HG03039 (cell line): ENCODE results near the gene PRODH2.
"Not testable (repeated sequence)": the region's sequence is repeated elsewhere in the genome, so short reads cannot be mapped to it uniquely, and the experiment has no call there.

ENCODE experiments used
- ATAC-seq: cut with Tn5 transposase; IDR thresholded peaks from one replicate; pipeline ENCODE4 v1.9.1; 2021; ENCODE audit warnings: mild to moderate bottlenecking, moderate library complexity; ENCODE audit not compliant: unreplicated experiment

PRODH2 gene

DNA sequence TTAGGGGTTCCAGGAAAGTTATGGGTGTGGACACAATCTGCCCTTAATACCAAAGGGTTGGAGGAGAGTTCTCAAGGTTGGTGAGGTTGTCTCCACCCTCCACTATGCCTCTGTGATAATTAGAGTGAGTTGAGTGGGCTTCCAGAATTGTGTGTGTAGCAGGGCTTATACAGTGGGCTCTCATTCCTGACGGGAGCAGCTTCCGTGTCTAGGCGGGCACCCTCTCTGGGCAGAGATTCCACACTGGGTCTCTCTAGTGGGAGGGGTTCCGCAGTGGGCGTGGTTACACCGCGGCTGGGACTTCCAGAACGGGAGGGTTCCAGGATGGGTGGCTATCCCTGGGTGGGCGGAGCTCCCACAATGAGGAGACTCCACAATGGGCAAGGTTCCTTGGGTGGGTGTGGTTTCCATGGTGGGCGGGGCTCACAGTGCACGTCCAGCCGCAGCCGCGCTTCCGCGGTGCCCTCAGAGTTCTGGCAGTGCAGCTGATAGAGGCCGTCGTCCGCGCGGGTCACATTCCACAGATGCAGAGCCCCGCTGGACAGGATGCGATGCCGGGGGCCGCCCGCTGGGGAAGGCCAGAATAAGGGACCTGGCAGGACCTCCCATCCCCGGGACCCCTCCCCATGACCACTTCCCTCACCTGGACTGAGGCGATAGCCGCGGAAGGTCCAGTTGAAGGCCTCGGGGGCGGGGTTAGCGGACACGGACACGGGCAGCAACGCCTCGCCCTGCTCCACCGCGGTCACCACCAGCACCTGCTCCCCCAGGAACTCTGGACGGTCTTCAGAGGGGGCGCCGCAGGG lies 31.2 kb upstream of the PRODH2 start:
- ATAC-seq = no peak

DNA sequence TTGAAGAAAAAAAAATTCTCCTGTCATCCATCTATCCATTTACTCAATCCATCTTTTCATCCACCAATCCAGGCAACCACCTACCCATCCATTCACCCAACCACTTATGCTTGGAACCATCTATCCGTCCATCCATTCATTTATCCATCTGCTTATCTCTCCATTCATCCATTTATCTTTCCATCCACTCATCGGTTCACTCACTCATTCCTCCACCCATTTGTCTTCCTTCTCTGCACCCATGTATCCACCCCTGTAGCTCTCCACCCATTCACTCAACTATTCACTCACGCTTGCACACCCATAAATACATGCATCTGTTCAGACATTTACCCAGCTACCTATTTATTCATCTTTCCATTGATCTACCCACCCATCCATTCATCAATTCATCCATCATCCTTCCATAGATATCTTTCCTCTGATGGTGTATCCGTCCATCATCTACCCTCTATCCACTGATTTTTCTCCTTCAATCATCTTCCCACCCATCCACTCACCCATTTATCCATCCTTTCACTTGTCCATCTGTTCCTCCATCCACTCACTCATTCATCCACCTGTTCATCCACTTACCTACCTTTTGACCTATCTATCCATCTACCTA lies 30.1 kb upstream of the PRODH2 start:
- no peak for ATAC-seq

DNA sequence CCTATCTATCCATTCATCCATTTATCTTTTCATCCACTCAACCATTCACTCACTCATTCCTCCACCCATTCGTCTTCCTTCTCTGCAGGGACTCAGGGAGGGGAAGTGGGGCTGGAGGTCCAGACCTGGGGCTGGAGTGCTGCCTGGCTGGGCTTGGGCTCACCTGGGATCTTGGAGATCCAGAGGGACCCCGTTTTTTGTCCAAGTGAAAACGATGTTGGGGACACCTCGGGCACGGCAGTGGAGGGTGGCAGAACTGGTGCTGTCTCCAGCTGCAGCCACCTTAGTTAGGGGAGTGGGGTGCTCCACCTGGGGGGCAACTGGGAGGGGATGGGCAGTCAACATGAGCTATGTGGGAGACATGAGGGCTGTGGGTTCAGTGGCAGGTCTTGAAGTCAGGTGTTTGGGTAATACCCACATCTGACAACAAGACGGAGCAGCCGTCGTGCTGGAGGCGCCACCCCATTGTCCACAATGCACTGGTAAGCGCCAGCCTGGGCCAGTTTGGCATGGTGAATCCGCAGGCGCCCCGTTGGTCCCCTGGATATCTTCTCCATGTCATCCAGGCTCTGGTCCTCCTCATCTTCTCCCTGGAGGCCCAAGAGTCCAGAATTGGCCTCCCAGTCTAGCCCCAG lies 29.4 kb upstream of the PRODH2 start:
- ATAC-seq = no peak

DNA sequence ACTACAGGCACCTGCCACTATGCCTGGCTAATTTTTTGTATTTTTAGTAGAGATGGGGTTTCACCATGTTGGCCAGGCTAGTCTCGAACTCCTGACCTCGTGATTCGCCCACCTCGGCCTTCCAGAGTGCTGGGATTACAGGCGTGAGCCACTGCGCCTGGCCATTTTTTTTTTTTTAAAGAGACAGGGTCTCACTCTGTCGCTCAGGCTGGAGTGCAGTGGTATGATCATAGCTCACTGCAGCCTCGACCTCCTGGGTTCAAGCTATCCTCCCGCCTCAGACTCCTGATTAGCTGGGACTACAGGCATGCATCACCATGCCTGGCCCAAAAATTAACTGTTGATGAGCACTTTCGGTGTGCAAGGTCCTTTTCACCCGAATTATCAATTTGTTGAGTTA lies 23.5 kb upstream of the PRODH2 start:
- not testable (repeated sequence) for ATAC-seq

DNA sequence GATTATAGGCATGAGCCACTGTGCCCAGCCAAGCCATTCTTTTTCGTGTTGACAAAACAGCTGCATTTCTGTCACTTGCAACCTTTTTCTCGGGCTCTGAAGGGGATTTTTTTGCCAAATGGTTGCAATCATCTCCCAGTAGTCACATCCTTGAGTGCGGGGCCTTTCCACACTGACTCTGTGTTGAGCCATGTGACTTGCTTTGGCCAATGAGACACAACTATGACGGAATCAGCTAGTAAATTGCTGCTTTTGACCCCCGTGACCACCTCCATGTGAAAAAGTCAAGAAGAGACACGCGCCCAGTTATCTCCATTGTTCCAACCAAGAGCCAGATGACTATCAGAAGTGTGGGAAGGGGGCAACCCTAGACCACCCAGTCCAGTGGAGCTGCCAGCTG lies 21.3 kb upstream of the PRODH2 start:
- no peak for ATAC-seq

DNA sequence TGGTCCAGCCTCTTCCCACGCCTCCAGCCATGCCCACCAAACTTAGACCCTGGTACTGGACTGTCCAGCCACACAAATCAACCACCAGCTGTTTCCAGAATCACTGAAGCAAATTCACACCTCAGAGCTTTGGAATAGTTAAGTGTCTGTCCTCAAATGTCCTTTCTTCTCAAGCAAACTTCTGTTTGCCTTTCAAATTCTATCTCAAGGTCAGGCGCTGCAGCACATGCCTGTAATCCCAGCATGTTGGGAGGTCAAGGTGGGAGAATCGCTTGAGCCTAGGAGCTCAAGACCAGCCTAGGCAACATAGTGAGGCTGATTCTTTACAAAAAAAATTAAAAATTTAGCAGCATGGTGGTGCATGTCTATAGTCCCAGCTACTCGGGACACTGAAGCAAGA lies 19.4 kb upstream of the PRODH2 start:
- ATAC-seq = no peak

DNA sequence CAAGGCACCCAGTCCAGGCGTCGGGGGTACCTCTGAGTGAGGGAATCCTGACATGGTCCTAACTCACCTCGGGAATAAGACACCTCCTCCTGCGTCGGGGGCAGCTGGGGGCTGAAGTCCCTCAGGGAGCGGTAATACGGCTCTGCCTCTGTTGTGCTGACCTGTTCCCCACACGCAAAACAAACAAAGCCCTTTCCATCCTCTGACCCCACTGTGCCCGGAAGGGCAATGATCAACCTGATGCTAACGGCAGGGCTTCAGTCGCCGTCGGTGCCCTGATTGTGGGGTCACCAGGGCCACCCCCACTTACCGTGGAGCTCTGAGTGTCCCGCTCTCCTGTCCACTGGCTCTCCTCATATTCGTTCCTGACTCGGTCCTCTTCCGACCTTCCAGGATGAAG lies 18.3 kb upstream of the PRODH2 start:
- no peak for ATAC-seq

DNA sequence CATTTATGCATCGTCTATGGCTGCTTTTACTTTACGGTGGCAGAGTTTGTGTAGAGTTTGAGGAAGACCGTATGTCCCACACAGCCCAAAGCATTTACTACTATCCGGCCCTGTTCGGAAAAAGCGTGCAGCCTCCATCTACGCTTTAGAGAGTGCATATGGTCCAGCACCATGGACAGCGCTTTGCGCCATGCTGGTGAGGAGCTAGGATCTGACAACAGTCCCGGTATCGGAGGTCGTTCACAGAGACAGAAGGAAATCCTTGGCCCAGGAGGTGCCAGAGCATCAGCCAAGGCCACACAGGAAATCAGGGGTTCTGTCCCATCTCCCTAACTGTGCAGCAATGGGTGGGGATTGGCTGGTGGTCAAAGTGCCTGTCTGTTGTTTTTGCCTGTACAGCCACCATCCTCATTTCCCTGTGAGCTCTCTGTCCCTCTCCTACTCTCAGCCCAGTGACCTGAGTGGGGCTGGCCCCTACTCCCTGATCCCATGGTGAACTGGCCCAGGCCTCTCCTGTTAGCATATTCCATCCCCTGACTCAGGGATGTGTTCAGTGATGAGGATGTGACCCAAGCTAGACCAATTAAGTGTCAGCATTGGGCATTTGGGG lies 16.2 kb upstream of the PRODH2 start:
- ATAC-seq = no peak

DNA sequence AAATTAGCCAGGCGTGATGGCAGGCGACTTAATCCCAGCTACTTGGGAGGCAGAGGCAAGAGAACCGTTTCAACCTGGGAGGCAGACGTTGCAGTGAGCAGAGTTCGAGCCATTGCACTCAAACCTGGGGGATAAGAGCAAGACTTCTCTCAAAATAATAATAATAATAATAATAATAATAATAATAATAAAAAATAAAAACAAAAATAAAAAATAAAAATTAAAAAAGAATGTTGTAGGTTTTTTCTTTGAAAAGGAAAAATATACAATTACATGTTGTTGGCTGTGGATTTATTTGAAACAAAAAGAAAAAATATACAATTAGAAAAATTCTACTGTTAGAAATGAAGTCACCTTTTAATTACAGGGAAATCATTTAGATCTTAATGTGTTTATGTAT lies 11.5 kb upstream of the PRODH2 start:
- ATAC-seq = no peak

DNA sequence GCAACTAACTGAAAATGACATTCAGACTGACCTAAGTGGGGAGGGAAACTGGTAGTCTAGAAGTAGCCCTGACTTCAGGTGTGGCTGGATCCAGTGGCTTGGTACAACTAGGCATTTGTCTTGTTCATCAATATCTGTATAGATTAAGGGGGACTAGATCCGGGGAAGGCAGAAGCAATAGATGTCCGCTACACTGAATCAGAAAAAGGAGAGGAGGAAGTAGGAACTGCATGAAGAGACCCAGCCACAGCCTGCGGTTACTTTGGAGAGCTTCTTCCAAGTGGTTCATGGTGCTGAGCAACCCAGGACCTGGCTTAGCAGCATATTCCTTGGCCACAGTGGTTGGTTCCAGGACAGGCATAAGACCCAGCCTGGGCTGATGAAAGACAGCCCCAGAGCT lies 9.9 kb upstream of the PRODH2 start:
- no peak for ATAC-seq

DNA sequence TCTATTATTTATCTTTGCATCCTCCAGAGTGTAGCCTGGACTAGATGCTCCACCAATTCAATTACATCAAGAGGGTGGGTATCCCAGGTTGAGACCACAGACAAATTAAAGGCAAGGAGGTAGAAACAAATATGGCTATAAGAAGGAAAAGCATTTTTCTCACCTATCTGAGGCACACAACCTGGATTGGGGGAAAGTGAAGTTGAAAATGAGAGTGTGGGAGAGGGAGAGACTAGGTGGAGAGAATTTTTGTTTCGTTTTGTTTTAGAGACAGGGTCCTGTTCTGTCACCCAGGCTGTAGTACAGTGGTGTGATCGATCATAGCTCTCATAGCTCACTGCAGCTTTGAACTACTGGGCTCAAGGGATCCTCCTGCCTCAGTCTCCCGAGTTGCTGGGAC lies 5.8 kb upstream of the PRODH2 start:
- ATAC-seq = no peak

DNA sequence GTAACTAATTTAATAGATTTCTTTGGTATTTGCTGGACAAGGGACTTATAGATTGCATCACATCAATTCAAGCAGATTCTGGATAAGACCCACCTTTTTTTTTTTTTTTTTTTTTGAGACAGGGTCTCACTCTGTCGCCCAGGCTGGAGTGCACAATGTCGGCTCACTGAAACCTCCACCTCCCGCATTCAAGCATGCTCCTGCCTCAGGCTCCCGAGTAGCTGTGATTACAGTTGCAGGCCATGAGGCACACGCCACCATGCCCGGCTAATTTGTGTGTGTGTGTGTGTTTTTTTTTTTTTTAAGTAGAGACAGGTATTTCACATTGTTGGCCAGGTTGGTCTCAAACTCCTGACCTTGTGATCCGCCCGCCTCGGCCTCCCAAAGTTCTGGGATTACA lies 4.2 kb upstream of the PRODH2 start:
- ATAC-seq = no peak

DNA sequence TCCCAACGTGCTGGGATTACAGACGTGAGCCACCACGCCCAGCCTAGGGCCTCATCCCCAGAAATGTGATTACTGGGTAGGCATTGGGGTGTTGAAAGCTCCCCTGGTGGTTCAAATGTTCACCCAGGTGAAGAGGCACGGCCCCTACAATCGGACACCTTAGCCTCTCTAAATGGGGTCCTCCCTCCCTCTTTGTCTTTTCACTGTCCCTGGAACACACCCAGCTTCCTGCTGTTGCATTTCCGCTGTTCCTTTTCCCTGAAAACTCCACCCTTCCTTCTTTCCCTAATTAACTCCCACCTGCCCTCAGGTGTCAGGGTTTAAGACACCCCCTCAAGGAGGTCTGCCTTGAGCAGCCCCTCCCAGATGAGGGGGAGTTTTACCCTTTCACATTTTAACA lies 3.6 kb upstream of the PRODH2 start:
- no peak for ATAC-seq

DNA sequence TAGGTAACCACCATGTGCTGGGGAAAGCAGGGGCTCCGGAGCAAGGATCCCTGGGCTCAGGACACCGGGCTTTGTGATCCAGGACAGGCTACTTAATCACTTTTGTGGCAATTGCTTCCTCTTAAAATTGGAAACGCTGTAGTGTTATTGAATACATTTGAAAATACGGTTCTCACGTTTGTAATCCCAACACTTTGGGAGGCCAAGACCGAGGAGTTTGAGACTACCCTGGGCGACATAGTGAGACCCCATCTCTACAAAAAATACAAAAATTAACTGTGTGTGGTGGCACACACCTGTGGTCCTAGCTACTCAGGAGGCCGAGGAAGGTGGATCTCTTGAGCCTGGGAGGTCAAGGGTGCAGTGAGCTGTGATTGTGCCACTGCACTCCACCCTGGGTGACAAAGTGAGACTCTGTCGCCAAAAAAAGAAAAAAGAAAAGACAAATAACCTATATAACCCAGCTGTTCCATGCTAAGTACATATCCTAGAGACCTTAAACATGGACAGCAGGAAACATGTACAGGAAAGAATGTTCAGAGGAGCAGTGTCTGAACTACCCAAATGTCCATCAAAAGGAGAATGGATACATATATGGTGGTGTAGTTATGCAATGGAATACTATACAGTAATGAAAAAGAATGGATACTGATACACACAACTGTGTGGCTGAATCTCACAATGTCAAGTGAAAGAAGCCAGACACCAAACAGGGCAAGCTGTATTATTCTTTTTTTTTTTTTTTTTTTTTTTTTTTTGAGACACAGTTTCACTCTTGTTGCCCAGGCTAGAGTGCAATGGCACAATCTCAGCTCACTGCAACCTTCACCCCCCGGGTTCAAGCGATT lies 622 bp upstream of the PRODH2 start:
- ATAC-seq = no peak

DNA sequence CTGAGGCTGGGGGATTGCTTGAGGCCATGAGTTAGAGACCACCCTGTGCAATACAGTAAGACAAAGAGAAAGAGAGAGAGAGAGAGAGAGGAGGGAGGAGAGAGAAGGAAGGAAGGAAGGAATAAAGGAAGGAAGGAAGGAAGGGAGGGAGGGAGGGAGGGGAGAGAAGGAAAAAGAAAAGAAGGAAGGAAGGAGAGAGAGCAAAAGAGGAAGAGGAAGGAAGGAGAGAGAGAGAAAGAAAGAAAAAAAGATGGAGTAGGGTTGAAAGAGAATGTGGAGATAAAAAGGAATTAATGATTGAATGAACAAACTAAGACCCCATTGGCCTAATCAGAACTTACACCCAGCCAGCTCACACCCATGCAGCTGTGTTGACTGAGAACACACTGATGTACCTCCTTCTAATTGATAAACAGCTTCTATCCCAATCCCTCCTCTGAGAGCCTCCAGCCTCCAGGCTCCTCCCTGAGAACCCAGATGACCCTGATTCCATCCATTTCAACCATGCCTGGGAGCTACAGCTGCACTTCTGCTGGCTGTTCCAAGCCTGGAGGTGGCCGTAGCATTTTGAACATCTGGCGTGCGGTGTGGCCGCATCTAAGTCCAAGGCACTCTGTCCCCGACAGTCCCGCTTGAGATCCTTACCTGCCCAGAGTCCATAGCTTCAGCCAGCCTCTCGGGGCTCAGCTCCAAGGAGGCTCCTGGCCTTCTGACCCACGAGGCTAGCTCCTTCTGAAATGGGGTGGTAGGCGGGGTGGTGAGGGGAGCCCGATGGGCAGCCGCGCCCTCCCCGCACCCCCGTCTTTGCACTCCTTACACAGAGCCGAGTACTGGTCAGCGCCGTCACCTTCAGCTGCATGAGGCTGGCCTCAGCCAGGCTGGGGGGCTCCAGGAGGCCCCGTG lies 1.1 kb downstream of the PRODH2 start:
- ATAC-seq = no peak

DNA sequence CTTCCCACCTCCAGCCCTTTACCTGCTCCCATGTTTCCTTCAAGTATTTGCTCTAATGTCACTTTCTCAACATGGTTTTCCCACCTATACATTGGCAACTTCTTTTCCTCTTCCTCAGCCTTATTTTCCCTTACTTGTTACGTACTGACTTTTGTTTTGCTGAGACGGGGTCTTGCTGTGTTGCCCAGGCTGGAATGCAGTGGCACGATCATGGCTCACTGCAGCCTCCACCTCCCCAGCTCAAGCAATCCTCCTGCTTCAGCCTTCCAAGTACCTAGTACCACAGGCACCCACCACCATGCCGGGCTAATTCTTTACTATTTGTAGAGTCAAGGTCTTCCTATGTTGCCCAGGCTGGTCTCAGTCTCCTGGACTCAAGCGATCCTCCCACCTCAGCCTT lies 5.0 kb downstream of the PRODH2 start:
- ATAC-seq = no peak

DNA sequence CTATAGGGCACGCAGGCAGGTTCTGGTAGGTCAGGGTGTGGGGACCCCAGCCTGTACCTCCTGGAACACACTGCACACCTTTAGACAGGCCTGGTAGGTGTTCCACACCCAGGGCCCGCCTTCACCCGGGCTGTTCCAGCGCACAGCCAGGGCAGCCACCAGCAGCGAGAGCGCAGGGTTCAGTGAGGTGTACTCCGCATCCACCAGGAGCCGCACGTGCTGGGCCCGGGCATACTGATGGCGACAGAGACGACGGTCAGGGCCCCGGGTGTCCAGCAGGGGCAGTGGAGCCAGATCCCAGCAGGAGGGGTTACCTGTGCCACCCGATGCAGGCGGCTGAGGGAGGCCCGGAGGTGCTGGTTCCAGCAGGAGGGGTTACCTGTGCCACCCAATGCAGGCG lies 6.0 kb downstream of the PRODH2 start:
- no peak for ATAC-seq

DNA sequence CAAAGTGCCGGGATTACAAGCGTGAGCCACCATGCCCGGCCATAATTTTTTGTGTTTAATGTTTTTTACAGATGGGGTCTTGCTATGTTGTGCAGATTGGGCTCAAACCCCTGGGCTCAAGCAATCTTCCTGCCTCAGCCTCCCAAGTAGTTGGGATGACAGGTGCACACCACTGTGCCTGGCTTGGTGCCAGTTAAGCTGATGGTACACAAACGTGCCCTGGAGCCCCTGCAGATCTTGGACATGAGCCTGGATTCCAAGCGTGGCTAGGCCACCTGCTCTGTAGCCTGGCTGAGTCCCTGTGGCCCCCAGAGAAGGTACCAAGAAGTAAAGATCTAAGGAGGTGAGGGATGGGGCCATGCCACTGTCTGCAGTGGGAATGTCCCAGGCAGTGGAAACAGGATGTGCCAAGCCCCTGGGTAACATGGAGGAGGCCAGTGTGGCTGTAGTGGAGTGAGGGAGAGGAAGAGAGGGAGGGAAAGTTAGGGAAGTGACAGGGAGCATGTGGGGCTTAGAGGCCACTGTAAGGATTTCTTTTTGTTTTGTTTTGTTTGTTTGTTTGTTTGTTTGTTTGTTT lies 7.0 kb downstream of the PRODH2 start:
- ATAC-seq = no peak

DNA sequence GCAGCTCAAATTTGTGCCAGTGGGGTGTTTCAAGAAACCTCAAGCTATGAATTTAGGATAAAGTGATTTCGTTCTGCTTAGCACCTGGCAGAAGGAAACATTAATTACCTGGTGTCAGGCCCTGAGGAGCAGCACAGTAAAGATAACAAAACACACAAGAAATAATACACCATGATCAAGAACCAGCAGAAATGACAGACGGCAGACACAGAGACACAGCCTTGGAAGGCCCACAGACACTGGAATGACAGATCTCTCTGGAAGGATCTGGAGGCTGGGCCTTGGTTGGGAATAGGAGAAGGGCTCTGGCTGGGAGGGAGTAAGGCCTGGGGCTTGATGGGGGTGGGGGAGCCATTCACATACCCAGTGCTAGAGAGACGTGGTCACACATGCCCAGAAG lies 10.8 kb downstream of the PRODH2 start:
- ATAC-seq = no peak

DNA sequence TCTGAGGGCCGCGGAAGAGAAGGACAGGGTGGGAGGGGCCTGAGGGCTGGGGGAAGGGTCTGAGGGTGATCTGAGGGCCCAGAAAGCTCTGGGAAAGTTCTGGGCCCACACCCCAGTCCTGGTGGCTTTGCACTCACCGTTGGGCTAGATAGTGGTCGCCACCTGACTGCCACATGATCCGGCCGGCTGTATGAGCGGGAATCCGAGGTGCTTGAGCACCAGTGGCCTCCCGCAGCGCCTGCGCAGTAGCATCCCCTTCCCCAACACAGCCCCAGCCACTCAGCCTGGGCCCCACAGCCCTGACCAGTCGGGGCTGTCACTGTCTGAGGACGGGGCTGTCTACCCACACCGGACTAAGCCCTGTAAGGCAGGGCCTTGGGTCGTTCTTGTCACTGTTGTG lies 15.0 kb downstream of the PRODH2 start:
- ATAC-seq = no peak
